ENCODE results near the gene RPUSD4.

DNA sequence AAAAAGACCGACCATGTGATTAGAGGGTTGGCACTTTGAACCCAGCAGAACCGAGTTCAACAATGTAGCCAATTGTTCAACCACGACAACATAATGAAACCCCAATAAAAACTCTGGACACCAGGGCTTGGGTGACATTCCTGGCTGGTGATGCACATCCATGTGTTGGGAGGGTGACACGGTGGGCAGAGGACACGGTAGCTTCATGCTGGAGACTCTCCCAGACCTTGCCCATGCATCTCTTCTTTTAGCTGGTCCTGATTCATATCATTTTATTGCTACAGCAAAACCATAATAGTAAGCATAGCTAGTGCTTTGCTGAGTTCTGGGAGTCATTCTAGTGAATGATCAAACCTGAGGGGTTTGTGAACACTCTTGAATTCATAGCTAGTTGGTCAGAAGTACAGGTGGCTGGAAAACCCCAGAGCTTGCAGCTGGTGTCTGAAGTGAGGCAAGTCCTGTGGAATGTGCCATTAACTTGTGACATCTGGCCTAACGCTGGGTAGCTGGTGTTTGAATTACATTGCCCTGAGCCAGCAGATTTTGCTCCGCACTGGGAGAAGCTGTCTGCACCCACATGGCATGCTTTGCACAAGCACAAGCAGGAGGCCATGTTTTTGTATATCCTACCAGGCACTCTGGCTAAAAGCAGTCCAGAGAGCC is 14.0 kb downstream of the RPUSD4 start:
- TF ChIP-seq, protein P1, sequence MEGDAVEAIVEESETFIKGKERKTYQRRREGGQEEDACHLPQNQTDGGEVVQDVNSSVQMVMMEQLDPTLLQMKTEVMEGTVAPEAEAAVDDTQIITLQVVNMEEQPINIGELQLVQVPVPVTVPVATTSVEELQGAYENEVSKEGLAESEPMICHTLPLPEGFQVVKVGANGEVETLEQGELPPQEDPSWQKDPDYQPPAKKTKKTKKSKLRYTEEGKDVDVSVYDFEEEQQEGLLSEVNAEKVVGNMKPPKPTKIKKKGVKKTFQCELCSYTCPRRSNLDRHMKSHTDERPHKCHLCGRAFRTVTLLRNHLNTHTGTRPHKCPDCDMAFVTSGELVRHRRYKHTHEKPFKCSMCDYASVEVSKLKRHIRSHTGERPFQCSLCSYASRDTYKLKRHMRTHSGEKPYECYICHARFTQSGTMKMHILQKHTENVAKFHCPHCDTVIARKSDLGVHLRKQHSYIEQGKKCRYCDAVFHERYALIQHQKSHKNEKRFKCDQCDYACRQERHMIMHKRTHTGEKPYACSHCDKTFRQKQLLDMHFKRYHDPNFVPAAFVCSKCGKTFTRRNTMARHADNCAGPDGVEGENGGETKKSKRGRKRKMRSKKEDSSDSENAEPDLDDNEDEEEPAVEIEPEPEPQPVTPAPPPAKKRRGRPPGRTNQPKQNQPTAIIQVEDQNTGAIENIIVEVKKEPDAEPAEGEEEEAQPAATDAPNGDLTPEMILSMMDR (conservative IDR thresholded peaks at IDR 0.05; ENCODE audit: low read length), result no peak
- TF ChIP-seq EZH2phosphoT487 (IDR thresholded peaks at IDR 0.05; ENCODE audit: borderline replicate concordance), result no peak

Measured in Loucy (cell line).